HG03097 (cell line): ENCODE measurements around the gene DXO.
"Not testable (repeated sequence)": the region's sequence is repeated elsewhere in the genome, so short reads cannot be mapped to it uniquely, and the experiment has no call there.

Experiments used
- ATAC-seq: cut with Tn5 transposase; IDR thresholded peaks from one replicate; pipeline ENCODE4 v1.9.1; 2021; ENCODE audit not compliant: unreplicated experiment, low FRiP score

DXO gene

GRCh38 chr6:31971993-31972708, at the start of gene DXO:
Gene DXO (minus strand): TSS chr6:31972138. CDS start chr6:31971675, 463 bp downstream.
- ATAC-seq = peak; percentile 85

GRCh38 chr6:32014547-32014946, 42.6 kb upstream of the DXO start, which contains the start of gene C4B:
Gene C4B (plus strand): TSS chr6:32014795. CDS start chr6:32014846, 51 bp downstream.
- ATAC-seq = not testable (repeated sequence)

GRCh38 chr6:32013738-32014137, 41.8 kb upstream of the DXO start:
- not testable (repeated sequence) for ATAC-seq

- not testable (repeated sequence) for ATAC-seq
Observed at GRCh38 chr6:32012941-32013617, 41.1 kb upstream of the DXO start.

GRCh38 chr6:32010856-32011530, 39.1 kb upstream of the DXO start:
- ATAC-seq = not testable (repeated sequence)

- ATAC-seq = not testable (repeated sequence)
Observed at GRCh38 chr6:32009537-32009936, 37.6 kb upstream of the DXO start.

GRCh38 chr6:32008616-32009015, 36.7 kb upstream of the DXO start:
- ATAC-seq = not testable (repeated sequence)

- not testable (repeated sequence) for ATAC-seq
Observed at GRCh38 chr6:32008037-32008436, 36.1 kb upstream of the DXO start.

- not testable (repeated sequence) for ATAC-seq
Observed at GRCh38 chr6:32007086-32007485, 35.1 kb upstream of the DXO start.

- not testable (repeated sequence) for ATAC-seq
Observed at GRCh38 chr6:32005991-32006529, 34.1 kb upstream of the DXO start.

- ATAC-seq = not testable (repeated sequence)
Observed at GRCh38 chr6:32005538-32005880, 33.6 kb upstream of the DXO start.

GRCh38 chr6:32004864-32005537, 33.1 kb upstream of the DXO start:
- ATAC-seq = not testable (repeated sequence)

- ATAC-seq = not testable (repeated sequence)
Observed at GRCh38 chr6:32004393-32004792, 32.5 kb upstream of the DXO start.

- ATAC-seq = not testable (repeated sequence)
Observed at GRCh38 chr6:32003301-32003700, 31.4 kb upstream of the DXO start.

- not testable (repeated sequence) for ATAC-seq
Observed at GRCh38 chr6:32002546-32003268, 30.8 kb upstream of the DXO start.

- ATAC-seq = not testable (repeated sequence)
Observed at GRCh38 chr6:31996385-31996784, 24.4 kb upstream of the DXO start.

GRCh38 chr6:31994421-31994820, 22.5 kb upstream of the DXO start:
- ATAC-seq = not testable (repeated sequence)

- ATAC-seq = not testable (repeated sequence)
Observed at GRCh38 chr6:31989363-31989762, 17.4 kb upstream of the DXO start.

GRCh38 chr6:31981744-31982143, 9.8 kb upstream of the DXO start, which contains the start of gene C4A:
Gene C4A (plus strand): TSS chr6:31982057. CDS start chr6:31982108, 51 bp downstream.
- ATAC-seq = not testable (repeated sequence)

- ATAC-seq = not testable (repeated sequence)
Observed at GRCh38 chr6:31980998-31981397, 9.1 kb upstream of the DXO start.
